ENCODE results near the gene IARS2.
"Not testable (repeated sequence)": the region's sequence is repeated elsewhere in the genome, so short reads cannot be mapped to it uniquely, and the experiment has no call there.

IARS2 gene

GRCh38 chr1:220169887-220170286 is 76.0 kb downstream of the IARS2 start:
- not testable (repeated sequence) for DNase-seq

- no peak for DNase-seq
Measured at GRCh38 chr1:220170836-220171526, 77.0 kb downstream of the IARS2 start.

GRCh38 chr1:220176540-220176939 is 82.6 kb downstream of the IARS2 start:
- no peak for DNase-seq

- no peak for DNase-seq
Measured at GRCh38 chr1:220182111-220182510, 88.2 kb downstream of the IARS2 start.

GRCh38 chr1:220182656-220183055 is 88.7 kb downstream of the IARS2 start:
- no peak for DNase-seq

GRCh38 chr1:220184506-220184905 is 90.6 kb downstream of the IARS2 start:
- DNase-seq = no peak

GRCh38 chr1:220186752-220187151 is 92.8 kb downstream of the IARS2 start:
- no peak for DNase-seq

- DNase-seq = no peak
Measured at GRCh38 chr1:220188538-220188937, 94.6 kb downstream of the IARS2 start.

GRCh38 chr1:220189750-220190347 is 95.9 kb downstream of the IARS2 start:
- DNase-seq = no peak

- no peak for DNase-seq
Measured at GRCh38 chr1:220195701-220196100, 101.8 kb downstream of the IARS2 start.
